GM21423 (cell line): ENCODE data around the gene IFNA2.
"Not testable (repeated sequence)": the region's sequence is repeated elsewhere in the genome, so short reads cannot be mapped to it uniquely, and the experiment has no call there.

ENCODE experiments used
- ATAC-seq: cut with Tn5 transposase; IDR thresholded peaks from one replicate; pipeline ENCODE4 v1.9.1; 2021; ENCODE audit warnings: mild to moderate bottlenecking, moderate library complexity; ENCODE audit not compliant: unreplicated experiment

The IFNA2 gene

DNA sequence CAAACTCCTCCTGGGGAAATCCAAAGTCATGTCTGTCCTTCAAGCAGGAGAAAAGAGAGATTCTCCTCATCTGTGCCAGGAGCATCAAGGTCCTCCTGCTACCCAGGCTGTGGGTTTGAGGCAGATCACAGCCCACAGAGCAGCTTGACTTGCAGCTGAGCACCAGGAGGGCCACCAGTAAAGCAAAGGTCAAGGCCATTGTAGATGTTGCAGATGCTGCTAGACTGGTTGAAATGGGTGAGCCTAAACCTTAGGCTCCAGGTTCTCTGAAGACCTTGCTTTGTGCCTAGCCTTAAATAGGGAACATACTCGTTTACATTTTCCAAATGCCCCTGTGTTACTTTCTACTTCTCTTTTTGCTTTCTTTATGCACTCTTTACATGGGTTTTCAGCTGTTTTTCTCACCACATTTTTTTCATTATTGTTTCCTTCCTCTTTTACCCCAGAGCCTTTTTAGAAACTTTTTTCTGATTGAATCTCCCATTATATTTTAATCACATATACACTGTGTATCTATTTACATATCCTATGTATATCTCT, at the start of gene IFNA2:
Gene IFNA2, minus strand, starts transcription at position 268 of the 540 bp plus-strand sequence. Its CDS starts 69 bp downstream, at position 199.
- no peak for ATAC-seq

- ATAC-seq = not testable (repeated sequence)
Measured at GRCh38 chr9:21435015-21435383, 49.8 kb upstream of the IFNA2 start.

- no peak for ATAC-seq
Measured at GRCh38 chr9:21434202-21435014, 49.2 kb upstream of the IFNA2 start.

GRCh38 chr9:21432672-21433425, 47.7 kb upstream of the IFNA2 start:
- peak; percentile 58 for ATAC-seq

GRCh38 chr9:21429191-21429590, 44.0 kb upstream of the IFNA2 start:
- no peak for ATAC-seq

DNA sequence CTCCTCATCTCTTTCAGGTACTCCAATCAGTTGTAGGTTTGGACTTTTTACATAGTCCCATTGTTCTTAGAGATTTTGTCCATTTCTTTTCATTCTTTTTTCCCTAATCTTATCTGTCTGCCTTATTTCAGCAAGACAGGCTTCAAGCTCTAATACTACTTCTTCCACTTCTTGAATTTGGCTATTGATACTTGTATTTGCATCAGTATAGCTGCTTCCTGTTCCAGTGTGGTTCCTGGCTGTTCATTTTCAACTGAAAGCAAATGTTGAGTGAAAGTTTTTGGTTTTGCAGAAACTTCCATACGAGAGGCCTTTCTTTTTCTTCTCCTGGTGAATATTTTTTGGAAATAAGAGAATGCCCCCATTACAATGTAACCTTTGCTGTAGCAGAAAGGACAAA, 43.0 kb upstream of the IFNA2 start:
- ATAC-seq = peak; percentile 52

DNA sequence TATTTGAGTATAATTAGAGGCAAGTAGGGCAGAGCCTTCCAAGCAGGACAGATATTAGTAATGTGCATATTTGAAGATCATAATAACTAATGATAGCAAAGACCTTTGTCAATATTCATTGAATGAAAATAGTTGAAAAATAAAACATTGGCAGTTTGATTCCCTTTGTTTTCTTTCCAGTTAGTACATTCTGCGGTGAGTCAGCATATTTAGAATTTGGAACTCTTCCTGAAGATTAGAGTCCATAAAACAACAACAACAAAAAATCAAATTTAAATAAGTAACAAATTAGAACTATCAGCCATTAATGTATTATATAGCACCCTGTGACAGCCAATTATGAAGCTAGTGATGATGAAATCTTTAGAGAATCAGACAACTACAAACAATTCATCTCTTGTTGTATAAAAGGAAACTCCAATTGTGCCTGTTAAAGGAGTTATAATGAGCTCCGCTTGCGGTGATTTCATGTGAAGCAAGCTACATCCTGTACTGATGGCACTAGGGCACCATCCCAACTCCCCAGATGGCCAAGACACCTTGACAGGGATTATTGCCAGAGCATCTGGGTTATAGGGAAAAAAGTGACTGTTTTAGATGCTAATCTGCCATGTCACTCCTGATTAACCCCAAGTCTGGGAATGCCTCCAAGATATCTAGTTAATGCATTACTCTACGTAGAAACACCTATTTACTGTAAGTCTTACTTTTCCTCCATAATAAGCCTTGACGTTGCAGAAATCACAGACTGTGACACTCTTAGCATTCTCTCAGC, 30.5 kb upstream of the IFNA2 start:
- ATAC-seq = no peak

DNA sequence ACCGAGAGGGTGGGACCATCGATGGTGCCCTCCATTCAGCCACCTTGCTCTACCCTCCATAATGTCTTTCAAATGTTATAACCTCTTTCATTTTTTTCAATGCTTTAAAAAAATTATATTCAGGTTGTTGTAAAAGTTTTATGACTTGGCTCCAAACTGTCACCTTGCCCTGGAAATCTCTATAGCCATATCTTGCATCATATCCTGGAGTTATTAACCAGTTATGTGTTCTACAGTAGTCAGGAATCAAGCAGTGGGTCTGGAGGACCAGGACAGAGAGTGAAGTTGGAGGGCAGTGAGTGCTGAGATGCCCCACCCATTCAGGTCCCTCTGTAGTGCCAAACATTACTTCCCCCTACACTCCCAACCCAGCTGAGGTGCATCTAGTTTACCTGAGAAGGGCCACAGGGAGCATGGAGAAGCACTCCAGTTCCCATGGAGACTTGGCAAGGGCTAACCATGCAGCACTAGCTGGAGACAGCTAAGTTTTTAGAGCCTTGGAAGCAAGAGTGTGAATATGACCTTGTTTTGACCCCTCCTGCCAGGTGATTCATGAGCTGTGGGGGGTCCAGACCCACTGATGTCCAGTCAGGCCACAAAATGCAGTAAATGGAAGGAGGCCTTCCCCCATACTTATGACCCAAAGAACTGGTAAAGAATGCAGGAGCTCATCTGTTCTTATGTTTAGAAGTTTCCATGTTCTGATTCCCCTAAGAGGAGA, 29.2 kb upstream of the IFNA2 start:
- ATAC-seq = no peak

GRCh38 chr9:21413624-21414023, 28.4 kb upstream of the IFNA2 start:
- no peak for ATAC-seq

DNA sequence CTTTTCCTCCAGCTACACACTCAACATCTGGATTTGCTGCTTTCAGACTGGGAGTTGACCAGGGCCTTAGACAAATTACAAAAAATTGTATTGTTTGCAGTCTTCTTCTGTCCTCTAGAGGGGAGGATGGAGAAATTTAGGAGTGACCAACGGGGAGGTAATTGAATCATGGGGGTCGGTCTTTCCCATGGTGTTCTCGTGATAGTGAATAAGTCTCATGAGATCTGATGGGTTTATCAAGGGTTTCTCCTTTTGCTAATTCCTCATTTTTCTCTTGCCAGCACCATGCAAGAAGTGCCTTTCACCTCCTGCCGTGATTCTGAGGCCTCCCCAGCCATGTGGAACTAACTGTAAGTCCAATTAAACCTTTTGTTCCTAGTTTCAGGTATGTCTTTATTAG, 28.0 kb upstream of the IFNA2 start:
- ATAC-seq = no peak

DNA sequence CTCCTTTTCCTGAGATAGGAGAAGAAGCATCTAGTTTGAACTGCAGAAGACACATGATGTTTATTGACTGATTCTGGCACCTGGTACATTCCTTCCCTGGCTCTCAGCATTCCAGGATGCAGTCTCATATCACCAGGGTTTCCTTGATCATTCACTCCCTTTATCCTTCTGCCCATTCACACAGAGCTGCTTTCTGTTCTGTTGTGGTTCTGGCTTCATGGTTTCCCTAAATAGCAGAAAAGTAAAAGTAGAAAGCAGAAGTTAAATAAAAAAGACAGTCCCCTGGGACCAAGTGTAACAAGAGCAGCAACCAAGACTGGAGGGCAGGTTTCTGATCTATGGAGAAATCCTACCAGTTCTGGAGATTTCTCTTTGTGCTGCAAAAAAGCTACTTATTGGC, 26.9 kb upstream of the IFNA2 start:
- peak; percentile 48 for ATAC-seq

DNA sequence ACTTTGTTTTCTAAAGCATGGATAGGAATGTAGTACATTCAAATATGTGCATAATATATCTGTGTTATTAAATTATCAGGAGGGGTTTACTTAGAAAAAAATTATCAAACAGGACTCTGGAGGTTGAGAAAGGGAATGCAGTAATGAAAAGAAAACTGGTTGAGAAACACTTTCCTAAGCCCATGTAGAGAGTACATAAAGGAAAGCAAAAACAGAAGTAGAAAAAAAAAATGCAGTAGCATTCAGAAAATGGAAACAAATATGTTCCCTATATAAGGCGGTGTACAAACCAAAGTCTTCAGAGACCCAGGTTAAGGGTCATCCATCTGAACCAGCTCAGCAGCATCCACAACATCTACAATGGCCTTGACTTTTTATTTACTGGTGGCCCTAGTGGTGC, 23.6 kb upstream of the IFNA2 start, which contains the start of gene IFNA8:
Gene IFNA8, plus strand, starts transcription at position 301 of the 400 bp plus-strand sequence. Its CDS starts 60 bp downstream, at position 361.
- no peak for ATAC-seq

DNA sequence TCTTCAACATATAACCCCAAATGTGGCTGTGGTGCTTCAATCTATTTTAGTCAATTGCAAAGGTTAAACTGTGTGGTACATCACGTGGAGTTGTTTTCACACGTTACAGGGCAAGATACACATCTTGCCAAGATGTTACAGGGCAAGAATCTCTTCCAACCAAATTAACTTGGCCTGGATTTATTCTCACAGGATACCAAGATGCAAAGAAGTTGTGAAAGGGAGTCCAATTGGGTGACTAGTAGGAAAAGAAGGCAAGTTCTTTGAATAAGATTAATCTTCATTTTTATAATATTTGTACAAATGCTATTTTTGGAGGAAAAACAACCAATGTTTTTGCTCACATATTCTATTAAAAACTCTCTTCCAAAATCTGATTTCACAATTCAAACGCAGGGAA, 18.9 kb upstream of the IFNA2 start:
- no peak for ATAC-seq

DNA sequence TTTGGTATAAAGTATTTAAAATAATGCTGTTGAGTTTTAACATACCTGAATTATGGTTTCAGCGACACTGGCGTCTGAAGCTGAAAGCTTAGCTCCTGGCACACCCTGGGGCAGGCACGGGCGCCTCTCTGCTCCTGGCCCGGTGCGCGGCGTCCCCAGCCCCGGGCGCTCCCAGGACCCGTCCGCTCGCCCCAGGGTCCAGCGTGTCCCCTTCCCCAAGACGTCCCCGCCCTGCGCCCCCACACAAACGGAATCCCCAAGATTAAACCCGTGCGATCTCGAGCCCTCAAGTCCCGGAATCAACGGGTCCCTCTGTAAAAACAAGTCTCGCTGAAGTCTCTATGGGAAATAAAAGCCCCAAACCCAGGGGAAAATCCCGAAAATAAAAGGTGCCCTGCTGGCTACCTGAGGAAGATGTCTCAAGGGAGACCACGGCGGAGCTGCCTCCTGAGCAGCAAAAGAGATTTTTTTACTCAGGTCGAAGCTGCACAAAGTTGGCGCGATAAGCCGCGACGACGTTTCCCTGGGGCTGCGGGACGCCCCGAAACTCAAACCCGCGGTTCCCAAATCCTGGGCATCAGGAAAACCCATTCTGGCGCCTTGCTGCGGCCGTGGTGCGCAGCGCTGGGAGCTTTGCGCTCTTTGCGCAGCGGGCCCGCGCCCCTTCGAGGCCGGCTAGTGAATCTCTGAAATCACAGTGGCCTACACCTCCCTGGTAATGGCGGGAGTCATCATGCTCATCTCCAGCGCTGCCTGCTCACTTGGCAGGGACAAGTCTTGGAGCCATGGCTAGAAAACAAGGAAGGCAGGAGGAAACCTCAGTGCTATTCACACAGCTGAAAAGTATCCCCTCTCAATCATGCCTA, 17.4 kb upstream of the IFNA2 start:
- ATAC-seq = peak; percentile 62

GRCh38 chr9:21399956-21400355, 14.8 kb upstream of the IFNA2 start:
- ATAC-seq = no peak

GRCh38 chr9:21398955-21399489, 13.8 kb upstream of the IFNA2 start:
- ATAC-seq = no peak

DNA sequence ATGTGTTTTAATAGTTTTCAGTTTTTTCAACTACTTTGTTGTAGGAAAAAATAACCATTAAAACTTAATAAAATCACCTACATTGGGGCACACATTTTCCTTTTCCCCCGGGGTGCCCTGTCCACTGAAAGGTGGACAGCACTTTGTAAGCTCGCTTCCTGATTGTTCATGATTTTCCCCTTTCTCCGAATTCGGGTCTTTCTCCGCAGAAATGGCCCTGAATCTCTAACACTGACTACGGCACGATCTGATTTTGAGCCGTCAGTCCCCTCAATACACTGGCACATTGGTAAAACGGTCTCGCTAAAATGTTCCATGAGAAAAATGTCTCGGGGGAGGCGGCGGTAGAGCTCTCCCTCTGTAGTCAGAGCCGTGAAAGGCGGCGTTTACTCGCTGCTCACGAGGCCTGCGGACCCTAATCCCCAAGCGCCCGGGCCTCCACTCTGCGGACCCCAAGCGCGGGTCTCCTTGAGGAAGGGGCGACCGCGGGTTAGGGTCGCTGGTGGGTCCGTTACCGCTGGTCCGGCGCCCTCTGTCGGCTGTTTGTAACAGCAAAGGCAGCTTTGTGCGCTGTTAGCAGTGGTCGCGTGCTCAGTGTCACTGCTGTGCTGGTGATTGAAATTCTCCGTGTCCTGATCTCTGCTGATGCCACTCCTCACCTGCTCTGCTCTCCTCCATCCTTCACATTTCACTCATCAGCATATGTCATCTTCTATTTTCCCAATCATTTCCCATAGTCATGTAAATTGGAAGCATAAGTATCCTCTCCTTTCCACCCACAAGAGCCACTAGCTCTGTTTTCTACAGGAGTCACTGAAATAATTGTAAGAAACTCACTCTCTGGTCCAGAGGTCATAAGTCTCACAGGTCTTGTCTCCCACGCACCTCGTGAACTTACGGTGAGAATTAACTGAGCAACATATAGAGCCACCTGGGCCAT, 10.8 kb upstream of the IFNA2 start:
- peak; percentile 74 for ATAC-seq

DNA sequence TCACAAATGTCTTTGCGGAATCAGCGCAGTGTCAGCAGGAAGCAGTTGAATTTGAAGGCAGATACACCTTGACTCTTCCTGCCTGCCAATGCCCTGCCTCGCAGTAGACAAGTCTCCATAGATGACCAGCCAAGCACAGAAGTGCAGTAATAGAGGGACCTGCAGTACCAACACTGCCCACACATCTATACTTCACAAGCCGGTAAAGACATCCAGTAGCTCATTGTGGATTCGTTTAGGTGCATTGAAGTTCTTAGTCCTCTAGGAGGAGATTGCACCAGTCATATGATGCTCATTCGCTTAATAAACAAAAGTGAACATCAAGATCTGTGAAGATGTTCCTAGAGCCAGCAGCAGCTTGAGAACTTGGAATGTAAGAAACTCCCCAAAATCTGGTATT, 7.1 kb upstream of the IFNA2 start:
- peak; percentile 71 for ATAC-seq
